A204.1 (cell line): ENCODE data around the gene SNX11.

ENCODE experiments used
- FAIRE-seq: peaks from 2 replicates; lab custom pipeline; 2012; peaks lifted over from hg19 to GRCh38; lab: Jason Lieb, UNC

SNX11 gene

GRCh38 chr17:48162946-48163506 lies 55.5 kb downstream of the SNX11 start:
- FAIRE-seq, result no peak

GRCh38 chr17:48163809-48164208 lies 56.2 kb downstream of the SNX11 start:
- FAIRE-seq, result peak; percentile 6

GRCh38 chr17:48169926-48170325 lies 62.4 kb downstream of the SNX11 start:
- no peak for FAIRE-seq
